Vagina (tissue), 2 donors: ENCODE results near the gene TRAF1.

Source experiments
- CTCF ChIP-seq, 3 experiments: fragments of 450-650 bp in 2 of 3; fragments of 200-600 bp in 1 of 3; sonication (generic) in 1 of 3; IDR thresholded peaks; one replicate each; pipeline ENCODE4 v1.5.1; 2017 to 2019; ENCODE audit warnings: antibody characterized with exemption in 3 of 3, mild to moderate bottlenecking in 2 of 3, moderate library complexity in 2 of 3
- POLR2A ChIP-seq, 2 donors: fragments of 450-650 bp; IDR thresholded peaks; one replicate each; pipeline ENCODE4 v1.6.1; 2017; ENCODE audit warnings: antibody characterized with exemption in 2 of 2, mild to moderate bottlenecking in 2 of 2, moderate library complexity in 2 of 2
- POLR2AphosphoS5 ChIP-seq, 2 donors: sonication (generic); formaldehyde crosslinking; IDR thresholded peaks; one replicate each; pipeline ENCODE4 v1.9.0; 2017; ENCODE audit warnings: antibody characterized with exemption in 2 of 2, mild to moderate bottlenecking in 2 of 2, low read depth in 1 of 2; ENCODE audit not compliant: insufficient read depth in 1 of 2

- no peak for TF ChIP-seq POLR2AphosphoS5 (IDR thresholded peaks at IDR 0.05; ENCODE audit: insufficient read depth in 1 of 2, low read depth in 1 of 2)
- TF ChIP-seq CTCF (IDR thresholded peaks at IDR 0.05), result no peak
- no peak for TF ChIP-seq POLR2A (IDR thresholded peaks at IDR 0.05)
Measured at GRCh38 chr9:120856700-120857099, 69.9 kb downstream of the TRAF1 start.
